ENCODE data around the gene STYK1.

Gene STYK1

GRCh38 chr12:10621278-10621677 lies 52.6 kb downstream of the STYK1 start:
- H3K27ac ChIP-seq: no peak overlapping the region
- no peak for TF ChIP-seq CTCF (IDR thresholded peaks at IDR 0.05)
- H3K4me1 ChIP-seq (ENCODE audit: control insufficient read depth in 1 of 2, insufficient read depth in 1 of 2, low read depth in 1 of 2, low read length in 1 of 2): no peaks in the 10 kb centered on the region
- no peaks in the 10 kb centered on the region for H3K9me3 ChIP-seq
- H3K4me3 ChIP-seq (ENCODE audit: low read depth in 1 of 2, low read length in 1 of 2): no peak overlapping the region
- no peaks in the 10 kb centered on the region for H3K36me3 ChIP-seq
- peaks cover 3% of the 10 kb centered on the region for H3K27me3 ChIP-seq

- Histone ChIP-seq H3K27me3 (peaks cover 3% of the 10 kb centered on the region), H3K36me3 (no peaks in the 10 kb centered on the region), H3K4me3 (ENCODE audit: low read depth in 1 of 2, low read length in 1 of 2) (no peak overlapping the region), H3K27ac (no peak overlapping the region), H3K9me3 (no peaks in the 10 kb centered on the region), H3K4me1 (ENCODE audit: control insufficient read depth in 1 of 2, insufficient read depth in 1 of 2, low read depth in 1 of 2, low read length in 1 of 2) (no peaks in the 10 kb centered on the region)
- TF ChIP-seq CTCF (IDR thresholded peaks at IDR 0.05): no peak
Measured at GRCh38 chr12:10620078-10620779, 53.6 kb downstream of the STYK1 start.

- peaks cover 3% of the 10 kb centered on the region for H3K27me3 ChIP-seq
- TF ChIP-seq CTCF (IDR thresholded peaks at IDR 0.05): no peak
- H3K27ac ChIP-seq: no peak overlapping the region
- peaks cover 6% of the 10 kb centered on the region in 2 experiments for H3K4me1 ChIP-seq (ENCODE audit: control insufficient read depth in 1 of 2, insufficient read depth in 1 of 2, low read depth in 1 of 2, low read length in 1 of 2)
- H3K4me3 ChIP-seq (ENCODE audit: low read depth in 1 of 2, low read length in 1 of 2): no peak overlapping the region
- H3K9me3 ChIP-seq: no peaks in the 10 kb centered on the region
- no peaks in the 10 kb centered on the region for H3K36me3 ChIP-seq
Measured at GRCh38 chr12:10618338-10618987, 55.4 kb downstream of the STYK1 start.

GRCh38 chr12:10617863-10618262 lies 56.0 kb downstream of the STYK1 start:
- H3K27ac ChIP-seq: no peak overlapping the region
- peaks cover 3% of the 10 kb centered on the region for H3K27me3 ChIP-seq
- TF ChIP-seq CTCF (IDR thresholded peaks at IDR 0.05): no peak
- H3K4me3 ChIP-seq (ENCODE audit: low read depth in 1 of 2, low read length in 1 of 2): no peak overlapping the region
- no peaks in the 10 kb centered on the region for H3K9me3 ChIP-seq
- no peaks in the 10 kb centered on the region for H3K36me3 ChIP-seq
- peaks cover 8 to 10% of the 10 kb centered on the region in 2 experiments for H3K4me1 ChIP-seq (ENCODE audit: control insufficient read depth in 1 of 2, insufficient read depth in 1 of 2, low read depth in 1 of 2, low read length in 1 of 2)

- Histone ChIP-seq H3K9me3 (no peaks in the 10 kb centered on the region), H3K27ac (no peak overlapping the region), H3K4me3 (ENCODE audit: low read depth in 1 of 2, low read length in 1 of 2) (no peak overlapping the region), H3K27me3 (peaks cover 3% of the 10 kb centered on the region), H3K4me1 (ENCODE audit: control insufficient read depth in 1 of 2, insufficient read depth in 1 of 2, low read depth in 1 of 2, low read length in 1 of 2) (peaks cover 12 to 19% of the 10 kb centered on the region in 2 experiments), H3K36me3 (no peaks in the 10 kb centered on the region)
- TF ChIP-seq CTCF (IDR thresholded peaks at IDR 0.05): no peak
Measured at GRCh38 chr12:10615532-10615931, 58.3 kb downstream of the STYK1 start.

All from neutrophil (primary cell).